Measurements from ENCODE around the gene ZNF570.

The ZNF570 gene

DNA sequence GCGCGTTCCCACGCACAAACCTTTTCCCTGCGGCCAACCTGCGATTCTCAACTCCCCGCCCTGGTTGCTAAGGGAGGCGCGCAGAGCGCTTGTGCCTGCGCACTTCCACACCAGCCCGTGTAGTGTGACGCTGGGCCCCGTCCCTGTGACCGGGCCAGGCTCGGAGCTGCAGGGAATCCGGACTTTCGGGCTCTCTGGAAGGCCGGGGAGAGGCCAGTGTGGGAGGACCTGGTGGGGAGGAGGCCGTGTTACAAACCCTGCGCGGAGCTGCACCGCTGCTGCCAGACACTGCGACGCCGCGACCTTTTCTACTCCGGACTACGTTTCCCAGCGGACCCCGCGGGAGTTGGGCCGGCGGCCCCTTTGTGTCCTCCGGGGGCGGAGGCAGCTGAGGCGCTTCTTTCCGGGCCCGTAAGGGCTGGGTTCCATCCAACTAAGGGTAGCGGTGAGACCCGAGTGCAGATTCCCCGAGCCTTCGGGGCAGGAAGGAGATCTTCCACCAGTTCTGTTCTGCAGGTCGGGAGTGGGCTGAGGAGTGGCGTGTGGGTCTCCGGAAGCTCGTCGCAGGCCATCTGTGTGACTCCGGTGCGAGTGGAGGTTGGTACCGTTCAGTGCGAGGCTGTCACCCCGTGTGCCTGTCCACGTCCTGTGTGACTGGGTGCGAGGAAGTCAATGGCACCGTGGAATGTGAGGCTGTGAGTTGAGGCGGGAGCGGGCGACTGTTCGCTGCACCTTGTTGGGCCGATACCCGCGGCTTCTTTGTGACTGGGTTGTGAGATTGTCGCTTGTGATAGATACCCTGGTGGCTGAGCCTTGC, at the start of gene ZNF570:
ZNF570 (plus strand) TSS at position 396 of the 817 bp plus-strand sequence. CDS start 999 bp downstream, outside the sequence.
- peak; percentile 76 for DNase-seq (ENCODE audit: low read depth)

DNA sequence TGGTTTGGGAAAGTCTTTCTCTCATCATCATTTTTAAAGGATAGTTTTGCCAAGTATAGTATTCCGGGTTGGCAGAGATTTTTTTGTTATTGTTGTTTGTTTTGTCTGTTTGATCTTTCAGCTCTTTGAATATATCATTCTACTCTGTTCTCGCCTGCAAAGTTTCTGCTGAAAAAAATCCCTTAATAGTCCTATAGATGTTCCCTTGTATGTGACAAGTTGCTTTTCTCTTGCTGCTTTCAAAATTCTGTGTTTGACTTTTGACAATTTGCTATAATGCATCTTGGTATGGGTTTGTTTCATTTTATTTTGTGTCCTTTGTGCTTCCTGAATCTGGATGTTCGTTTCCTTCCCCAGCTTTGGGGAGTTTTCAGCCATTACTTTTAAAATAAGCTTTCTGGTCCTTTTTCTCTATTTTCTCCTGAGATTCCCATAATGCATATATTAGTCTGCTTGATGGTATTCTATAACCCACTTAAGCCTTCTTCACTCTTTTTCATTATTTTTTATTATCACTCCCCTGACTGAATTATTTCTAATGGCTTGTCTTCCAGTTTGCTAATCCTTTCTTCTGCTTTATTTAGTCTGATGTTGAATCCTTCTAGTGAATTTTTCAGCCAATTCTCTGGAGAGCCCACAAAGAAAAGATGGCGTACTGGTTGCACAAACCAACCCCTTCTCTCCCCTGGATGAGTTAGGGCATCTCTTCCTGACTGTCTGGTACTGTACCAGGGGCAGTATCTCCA, 16.5 kb upstream of the ZNF570 start:
- DNase-seq (ENCODE audit: low read depth), result no peak

DNA sequence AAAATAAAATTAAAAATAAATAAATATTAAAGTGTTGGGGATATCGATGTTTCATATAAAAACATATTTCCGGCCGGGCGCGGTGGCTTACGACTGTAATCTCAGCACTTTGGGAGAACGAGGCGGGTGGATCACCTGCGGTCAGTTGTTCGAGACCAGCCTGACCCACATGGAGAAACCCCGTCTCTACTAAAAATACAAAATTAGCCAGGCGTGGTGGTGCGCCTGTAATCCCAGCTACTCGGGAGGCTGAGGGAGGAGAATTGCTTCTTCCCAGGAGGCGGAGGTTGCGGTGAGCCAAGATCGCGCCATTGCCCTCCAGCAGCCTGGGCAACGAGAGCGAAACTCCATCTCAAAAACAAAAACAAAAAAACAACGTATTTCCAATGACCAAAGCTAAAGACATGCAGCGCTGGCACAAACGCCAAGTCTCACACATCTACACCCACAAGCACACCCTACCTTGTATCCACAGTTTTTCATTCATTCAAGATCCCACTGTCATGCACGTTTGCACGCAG, 2.8 kb upstream of the ZNF570 start:
- DNase-seq (ENCODE audit: low read depth), result no peak

DNA sequence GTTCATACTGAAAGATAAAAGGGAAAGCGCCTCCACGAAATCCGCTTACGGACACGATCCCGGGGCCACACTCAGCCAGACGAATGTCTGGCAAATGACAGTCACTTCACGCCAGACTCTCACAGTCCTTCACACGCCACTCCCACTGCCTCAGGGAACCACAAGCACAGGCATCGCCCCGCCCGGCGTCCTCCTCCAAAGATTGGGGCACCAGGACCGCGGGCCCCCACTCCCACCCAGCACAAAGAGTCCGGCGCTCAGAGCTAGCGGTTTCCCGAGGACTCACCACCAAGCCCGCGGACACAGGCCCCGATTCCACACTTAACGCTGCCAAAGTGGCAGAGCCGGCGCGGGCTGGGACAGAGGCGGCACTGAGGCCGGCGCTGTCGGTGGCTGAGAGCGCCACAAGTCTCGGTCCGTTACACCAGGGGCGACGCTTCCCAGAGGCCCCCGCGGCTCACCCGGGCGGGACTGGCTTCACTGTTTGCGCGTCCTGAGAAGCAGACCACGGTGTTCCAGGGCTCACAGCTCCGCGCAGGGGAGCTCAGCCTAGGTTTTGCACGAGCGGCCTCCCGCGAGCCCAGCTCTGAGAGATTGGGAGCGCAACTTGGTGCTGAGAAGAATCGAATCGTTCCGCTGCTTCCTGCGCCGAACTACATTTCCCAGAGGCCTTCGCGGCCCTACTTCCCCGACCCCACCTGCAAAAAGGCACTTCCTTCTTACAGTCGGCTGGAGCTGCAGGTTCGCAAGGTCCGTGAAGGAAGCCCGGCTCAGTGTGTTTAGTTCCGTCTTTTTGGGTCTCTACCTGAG, 2.2 kb upstream of the ZNF570 start, which contains the start of gene ZNF569:
ZNF569 (minus strand) TSS at position 647 of the 810 bp plus-strand sequence. CDS start 22,523 bp downstream, outside the sequence.
- DNase-seq (ENCODE audit: low read depth), result peak; percentile 89

GRCh38 chr19:37467608-37468090, 1.5 kb upstream of the ZNF570 start:
- no peak for DNase-seq (ENCODE audit: low read depth)

GRCh38 chr19:37470216-37470615, 1.1 kb downstream of the ZNF570 start:
- DNase-seq (ENCODE audit: low read depth), result no peak

DNA sequence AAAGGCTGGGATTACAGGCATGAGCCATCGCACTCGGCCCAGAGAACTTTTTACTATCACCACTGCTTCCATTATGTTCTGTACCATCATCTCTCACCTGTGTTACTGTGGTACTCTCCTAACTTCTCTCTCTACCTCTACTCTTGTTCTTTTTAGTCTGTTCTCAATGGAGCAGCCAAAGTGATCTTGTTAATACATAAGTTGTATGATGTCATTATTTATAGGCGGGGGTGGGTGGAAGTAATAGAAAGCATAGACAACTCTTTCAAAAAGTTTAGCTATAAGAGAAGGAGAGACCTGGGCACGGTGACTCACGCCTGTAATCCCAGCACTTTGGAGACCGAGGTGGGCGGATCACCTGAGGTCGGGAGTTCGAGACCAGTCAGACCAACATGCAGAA, 3.0 kb downstream of the ZNF570 start:
- no peak for DNase-seq (ENCODE audit: low read depth)

- DNase-seq (ENCODE audit: low read depth), result no peak
Observed at GRCh38 chr19:37484406-37485168, 15.4 kb downstream of the ZNF570 start.

GRCh38 chr19:37492213-37492612, 23.1 kb downstream of the ZNF570 start:
- DNase-seq (ENCODE audit: low read depth), result no peak

- no peak for DNase-seq (ENCODE audit: low read depth)
Observed at GRCh38 chr19:37505958-37506386, 36.8 kb downstream of the ZNF570 start.

GRCh38 chr19:37506387-37507166, 37.4 kb downstream of the ZNF570 start, which contains the start of gene ZNF793:
TSS of gene ZNF793 (plus strand) at chr19:37506939. CDS start at chr19:37523440, 16,501 bp downstream.
- DNase-seq (ENCODE audit: low read depth), result peak; percentile 32

GRCh38 chr19:37507167-37507464, 38.0 kb downstream of the ZNF570 start:
- DNase-seq (ENCODE audit: low read depth), result no peak

GRCh38 chr19:37511186-37511585, 42.0 kb downstream of the ZNF570 start:
- DNase-seq (ENCODE audit: low read depth), result no peak

DNA sequence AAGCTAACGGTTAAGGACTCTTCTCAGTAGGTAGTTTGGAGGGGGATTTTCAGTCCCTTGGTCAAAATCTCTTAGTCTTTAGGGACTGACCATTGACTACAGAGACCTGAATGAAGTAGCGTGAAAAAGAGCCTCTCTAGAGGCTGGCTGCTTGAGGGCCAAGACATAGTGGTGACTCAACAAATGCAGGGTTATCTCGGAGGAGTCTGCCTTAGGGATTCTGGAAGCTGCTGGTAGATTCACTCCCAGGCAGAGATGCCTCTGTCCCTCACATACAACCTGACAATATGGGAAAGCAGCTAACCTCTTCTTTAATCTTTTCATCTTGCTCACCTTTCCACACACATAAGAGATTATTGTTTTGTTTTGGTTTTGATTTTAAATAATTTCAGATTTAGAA, 42.7 kb downstream of the ZNF570 start:
- no peak for DNase-seq (ENCODE audit: low read depth)

DNA sequence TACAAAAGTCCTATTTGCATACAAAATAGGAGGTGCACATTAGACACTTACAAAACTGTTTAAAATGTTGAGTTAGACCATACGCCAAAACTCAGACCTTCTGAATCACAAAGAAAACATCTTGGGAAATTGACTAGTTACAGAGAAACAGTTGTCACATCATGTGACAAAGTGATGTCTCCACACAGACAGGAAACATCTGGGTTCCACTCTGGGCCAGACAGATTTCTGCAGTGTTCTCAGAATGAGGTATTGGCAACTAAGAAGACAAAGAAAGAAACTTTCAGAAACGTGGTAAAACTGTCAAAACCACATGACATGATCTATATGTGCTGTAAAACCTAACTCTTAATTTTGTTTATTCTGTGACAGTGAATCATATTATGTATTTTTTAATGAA, 44.2 kb downstream of the ZNF570 start:
- no peak for DNase-seq (ENCODE audit: low read depth)

GRCh38 chr19:37519890-37520289, 50.7 kb downstream of the ZNF570 start:
- DNase-seq (ENCODE audit: low read depth), result no peak

DNA sequence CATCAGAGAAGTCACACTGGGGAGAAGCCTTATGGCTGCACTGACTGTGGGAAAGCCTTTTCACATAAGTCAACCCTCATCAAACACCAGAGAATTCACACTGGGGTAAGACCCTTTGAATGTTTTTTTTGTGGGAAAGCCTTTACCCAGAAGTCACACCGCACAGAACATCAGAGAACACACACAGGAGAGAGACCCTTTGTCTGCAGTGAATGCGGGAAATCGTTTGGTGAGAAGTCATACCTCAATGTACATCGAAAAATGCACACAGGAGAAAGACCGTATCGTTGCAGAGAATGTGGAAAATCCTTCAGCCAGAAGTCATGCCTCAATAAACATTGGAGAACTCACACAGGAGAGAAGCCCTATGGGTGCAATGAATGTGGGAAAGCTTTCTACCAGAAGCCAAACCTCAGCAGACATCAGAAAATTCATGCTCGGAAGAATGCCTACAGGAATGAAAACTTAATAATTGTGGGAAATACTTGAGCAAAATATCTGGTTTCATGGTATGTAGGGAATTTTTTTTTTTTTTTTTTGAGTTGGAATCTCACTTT, 68.3 kb downstream of the ZNF570 start:
- DNase-seq (ENCODE audit: low read depth), result no peak

All from stromal cell of bone marrow (primary cell).